Urothelium cell line (cell line): ENCODE measurements around the gene SLC25A4.
A peak's percentile ranks its signal among the peaks of the same experiment; 100 is the strongest.
"Not testable (repeated sequence)": the region's sequence is repeated elsewhere in the genome, so short reads cannot be mapped to it uniquely, and the experiment has no call there.

ENCODE experiments used
- DNase-seq: peaks from one replicate; pipeline ENCODE4 v3.0.0; 2011; ENCODE audit warnings: low spot score, mixed read lengths
- FAIRE-seq: peaks from 2 replicates; lab custom pipeline; 2011; peaks lifted over from hg19 to GRCh38; lab: Jason Lieb, UNC

Gene SLC25A4

DNA sequence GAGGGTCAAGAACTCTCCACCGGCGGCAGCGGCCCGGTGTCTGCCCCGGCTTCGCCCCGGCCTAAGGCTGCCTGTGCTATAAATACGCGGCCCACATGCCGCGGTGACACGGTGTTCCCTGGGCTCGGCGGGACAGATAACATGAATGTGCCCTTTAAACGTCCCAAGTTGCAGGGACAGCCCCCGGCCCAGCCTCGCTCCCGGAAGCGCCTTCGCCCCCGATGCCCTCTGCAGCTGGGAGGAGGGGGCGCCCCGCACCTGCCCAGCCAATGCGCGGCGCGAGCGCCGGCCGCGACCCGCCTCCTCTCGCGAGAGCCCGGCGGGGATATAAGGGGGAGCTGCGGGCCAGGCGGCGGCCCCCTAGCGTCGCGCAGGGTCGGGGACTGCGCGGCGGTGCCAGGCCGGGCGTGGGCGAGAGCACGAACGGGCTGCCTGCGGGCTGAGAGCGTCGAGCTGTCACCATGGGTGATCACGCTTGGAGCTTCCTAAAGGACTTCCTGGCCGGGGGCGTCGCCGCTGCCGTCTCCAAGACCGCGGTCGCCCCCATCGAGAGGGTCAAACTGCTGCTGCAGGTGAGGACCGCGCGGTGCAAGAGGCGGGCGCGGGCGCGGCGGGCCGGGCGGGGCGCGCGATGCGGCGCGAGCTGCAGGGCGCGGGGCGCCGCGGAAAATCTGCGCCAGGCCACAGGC, at the start of gene SLC25A4:
Gene SLC25A4, plus strand, starts transcription at position 355 of the 689 bp plus-strand sequence. Its CDS starts 107 bp downstream, at position 462.
- FAIRE-seq, result no peak
- peak; percentile 95 for DNase-seq

- DNase-seq (no peak), FAIRE-seq (peak; percentile 9)
Observed at GRCh38 chr4:185093603-185094002, 49.5 kb upstream of the SLC25A4 start.

GRCh38 chr4:185096032-185096653, 46.9 kb upstream of the SLC25A4 start:
- DNase-seq (peak; percentile 37), FAIRE-seq (no peak)

GRCh38 chr4:185098474-185098873, 44.6 kb upstream of the SLC25A4 start:
- no peak for FAIRE-seq
- DNase-seq, result no peak

DNA sequence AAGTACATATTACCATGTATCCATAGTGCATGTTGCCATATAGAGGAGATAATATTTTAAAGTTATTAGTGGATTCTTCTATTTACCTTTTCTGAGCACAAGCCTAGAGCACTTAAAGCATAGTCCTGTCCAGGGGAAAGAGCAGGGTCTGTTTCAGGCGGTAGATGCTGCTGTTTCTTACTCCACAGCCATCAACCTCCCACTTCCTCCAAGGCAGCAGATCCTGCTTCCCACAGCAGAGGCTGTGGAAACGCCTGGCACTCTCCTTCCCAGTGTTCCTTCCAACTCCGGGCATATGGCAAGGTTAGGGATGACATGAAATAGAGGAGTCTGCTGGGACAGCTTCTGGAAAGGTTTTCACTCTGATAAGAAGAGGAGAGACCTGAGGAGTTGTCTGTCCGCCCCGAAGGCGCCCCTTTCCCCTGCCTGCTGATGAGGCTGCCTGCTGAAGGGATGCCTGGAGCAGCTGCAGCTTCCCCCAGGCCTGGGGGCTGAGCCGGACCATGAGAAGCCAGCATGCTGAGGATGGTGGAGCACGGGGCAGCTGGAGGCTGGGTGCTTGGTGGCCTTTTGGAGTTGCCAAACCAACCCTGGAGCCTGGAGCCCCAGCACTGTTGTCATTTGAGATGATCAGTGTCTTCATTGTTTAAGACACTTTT, 43.9 kb upstream of the SLC25A4 start:
- DNase-seq (no peak), FAIRE-seq (no peak)

DNA sequence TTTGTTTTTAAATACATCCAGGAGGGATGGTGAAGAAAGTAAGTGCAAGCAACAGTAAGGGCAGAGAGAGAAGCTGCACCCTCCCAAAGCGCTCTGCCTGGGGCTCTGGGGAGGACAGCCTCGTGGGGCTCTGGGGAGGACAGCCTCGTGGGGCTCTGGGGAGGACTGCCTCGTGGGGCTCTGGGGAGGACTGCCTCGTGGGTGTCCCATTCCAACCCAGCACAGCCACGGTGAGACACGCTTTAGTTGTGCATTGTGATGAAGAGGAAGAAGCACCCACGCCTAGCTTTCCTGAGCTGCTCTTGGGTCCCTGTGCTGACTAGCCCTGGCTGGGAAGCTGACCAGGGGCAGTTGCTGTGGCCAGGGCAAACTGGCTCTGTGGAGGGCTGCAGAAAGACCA, 43.1 kb upstream of the SLC25A4 start:
- FAIRE-seq (no peak), DNase-seq (no peak)

GRCh38 chr4:185100423-185100822, 42.6 kb upstream of the SLC25A4 start:
- no peak for FAIRE-seq
- DNase-seq, result no peak

GRCh38 chr4:185101354-185101890, 41.6 kb upstream of the SLC25A4 start:
- DNase-seq (no peak), FAIRE-seq (no peak)

DNA sequence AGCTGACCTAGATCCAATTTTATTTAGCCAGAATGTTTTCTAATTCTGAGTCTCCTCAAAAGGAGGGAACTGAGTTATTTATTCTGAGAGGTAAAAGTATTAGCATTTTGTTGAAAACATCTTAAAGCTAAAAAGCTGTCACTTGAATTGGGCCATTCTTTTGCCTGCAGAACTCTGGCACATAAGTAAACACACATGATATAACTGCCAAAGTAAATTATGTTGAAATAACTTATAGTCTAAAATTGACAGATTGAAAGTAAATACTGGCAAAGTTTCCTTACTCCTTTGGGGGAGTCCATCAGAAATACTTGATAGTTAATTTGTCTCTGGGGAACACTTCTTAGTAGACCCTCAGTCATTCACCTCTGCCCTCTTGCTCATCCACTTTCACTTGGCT, 38.3 kb upstream of the SLC25A4 start:
- FAIRE-seq (no peak), DNase-seq (no peak)

- DNase-seq (no peak), FAIRE-seq (no peak)
Observed at GRCh38 chr4:185106353-185106752, 36.7 kb upstream of the SLC25A4 start.

DNA sequence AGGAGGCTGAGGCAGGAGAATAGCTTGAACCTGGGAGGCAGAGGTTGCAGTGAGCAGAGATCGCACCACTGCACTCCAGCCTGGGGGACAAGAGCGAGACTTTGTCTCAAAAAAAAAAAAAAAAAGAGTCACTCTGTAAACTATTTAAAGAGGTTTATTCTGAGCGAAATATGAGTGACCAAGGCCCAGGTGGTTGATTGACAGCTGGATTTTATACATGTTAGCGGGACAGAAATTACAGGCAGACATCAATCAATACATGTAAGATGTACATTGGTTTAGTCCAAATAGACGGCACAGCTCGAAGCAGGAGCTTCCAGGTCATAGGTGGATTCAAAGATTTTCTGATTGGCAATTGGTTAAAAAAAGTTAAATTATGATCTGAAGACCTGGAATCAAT, 35.5 kb upstream of the SLC25A4 start:
- FAIRE-seq, DNase-seq: not testable (repeated sequence)

DNA sequence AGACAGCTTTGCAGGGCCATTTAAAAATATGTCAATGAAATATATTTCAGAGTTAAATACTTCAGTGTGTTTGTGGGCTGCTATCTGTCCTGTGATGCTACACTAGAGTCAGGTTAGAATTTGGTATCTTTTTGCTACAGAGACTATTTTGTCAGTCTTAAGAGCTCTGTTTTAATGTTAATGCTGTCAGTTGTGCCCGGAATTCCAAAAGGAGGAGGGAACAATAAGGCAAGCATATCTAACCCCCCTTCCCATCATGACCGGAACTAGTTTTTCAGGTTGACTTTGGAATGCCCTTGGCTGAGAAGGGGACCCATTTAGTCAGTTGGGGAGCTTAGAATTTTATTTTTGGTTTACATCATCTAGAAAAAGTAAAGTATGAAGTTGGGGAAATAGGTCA, 34.9 kb upstream of the SLC25A4 start:
- DNase-seq (no peak), FAIRE-seq (no peak)

- DNase-seq (no peak), FAIRE-seq (no peak)
Observed at GRCh38 chr4:185108669-185109068, 34.4 kb upstream of the SLC25A4 start.

- no peak for DNase-seq
- FAIRE-seq, result no peak
Observed at GRCh38 chr4:185109736-185110135, 33.3 kb upstream of the SLC25A4 start.

DNA sequence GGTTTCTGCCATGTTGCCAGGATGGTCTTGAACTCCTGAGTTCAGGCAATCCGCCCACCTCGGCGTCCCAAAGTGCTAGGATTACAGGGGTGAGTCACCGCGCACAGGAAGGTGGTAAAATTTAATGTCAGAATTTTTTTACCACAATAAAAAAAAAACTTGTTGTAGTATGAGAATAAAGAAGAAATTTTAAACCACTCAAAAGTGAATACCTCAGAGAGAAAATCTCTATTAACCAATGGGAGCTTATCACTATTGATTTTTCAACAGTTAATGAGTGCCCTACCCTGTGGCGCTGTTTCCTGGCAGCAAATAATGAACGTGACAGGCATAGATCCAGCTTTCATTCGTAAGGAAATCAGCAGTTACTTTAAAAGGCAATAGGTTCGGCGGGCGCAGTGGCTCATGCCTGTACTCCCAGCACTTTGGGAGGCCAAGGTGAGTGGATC, 32.7 kb upstream of the SLC25A4 start:
- FAIRE-seq (no peak), DNase-seq (no peak)

- DNase-seq (peak; percentile 85), FAIRE-seq (no peak)
Observed at GRCh38 chr4:185112104-185112503, 31.0 kb upstream of the SLC25A4 start.

DNA sequence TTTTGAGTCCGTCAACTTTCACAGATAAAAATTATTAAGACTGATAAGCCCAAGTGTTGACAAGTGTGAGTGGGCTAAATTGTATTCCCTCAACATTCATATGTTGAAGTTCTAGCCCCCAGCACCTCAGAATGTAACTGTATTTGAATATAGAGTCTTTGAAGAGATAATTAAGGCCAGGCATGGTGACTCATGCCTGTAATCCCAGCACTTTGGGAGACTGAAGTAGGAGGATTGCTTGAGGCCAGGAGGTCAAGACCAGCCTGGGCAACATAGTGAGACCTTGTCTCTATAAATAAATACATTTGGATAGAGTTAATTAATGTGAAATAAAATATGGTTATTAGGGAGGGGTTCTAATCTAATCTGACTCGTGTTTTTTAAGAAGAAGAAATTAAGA, 29.7 kb upstream of the SLC25A4 start:
- FAIRE-seq (no peak), DNase-seq (no peak)

DNA sequence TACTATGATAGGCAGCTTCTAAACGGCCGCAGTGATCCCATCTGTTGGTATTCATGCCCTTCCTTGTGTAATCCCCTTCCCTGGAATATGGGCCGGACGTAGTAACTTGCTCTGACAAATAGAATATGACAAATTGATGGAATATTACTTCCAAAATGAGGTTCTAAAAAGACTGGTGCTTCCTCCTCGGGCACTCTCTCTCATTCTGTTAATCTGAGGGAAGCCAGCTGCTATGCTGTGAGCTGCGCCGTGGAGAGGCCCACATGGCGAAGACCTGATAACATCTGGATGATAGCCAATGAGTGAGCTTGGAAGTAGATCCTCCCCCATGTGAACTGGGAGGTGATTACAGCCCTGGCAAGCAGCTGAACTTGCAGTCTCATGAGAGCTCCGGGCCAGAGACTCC, 27.2 kb upstream of the SLC25A4 start:
- DNase-seq, result no peak
- no peak for FAIRE-seq

GRCh38 chr4:185117300-185117934, 25.6 kb upstream of the SLC25A4 start:
- DNase-seq (no peak), FAIRE-seq (no peak)

- DNase-seq, result no peak
- no peak for FAIRE-seq
Observed at GRCh38 chr4:185118876-185119275, 24.2 kb upstream of the SLC25A4 start.

DNA sequence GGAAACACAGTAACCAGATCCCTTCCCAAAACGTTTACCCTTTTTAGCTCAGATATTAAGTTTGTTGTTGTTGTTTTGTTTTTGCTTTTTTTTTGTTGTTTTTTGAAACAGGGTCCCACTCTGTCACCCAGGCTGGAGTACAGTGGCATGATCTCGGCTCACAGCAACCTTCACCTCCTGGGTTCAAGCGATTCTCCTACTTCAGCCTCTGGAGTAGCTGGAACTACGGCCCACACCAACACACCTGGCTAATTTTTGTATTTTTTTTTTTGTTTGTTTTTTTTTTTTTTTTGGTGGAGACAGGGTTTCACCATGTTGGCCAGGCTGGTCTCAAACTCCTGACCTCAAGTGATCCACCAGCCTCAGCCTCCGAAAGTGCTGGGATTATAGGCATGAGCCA, 23.6 kb upstream of the SLC25A4 start:
- DNase-seq, FAIRE-seq: not testable (repeated sequence)
